Kidney glomerular epithelial cell (primary cell): ENCODE data around the gene ZBTB48.

Experiments
- DNase-seq: peaks from one replicate; lab custom pipeline; 2025; lab: John Stamatoyannopoulos, UW

Gene ZBTB48

DNA sequence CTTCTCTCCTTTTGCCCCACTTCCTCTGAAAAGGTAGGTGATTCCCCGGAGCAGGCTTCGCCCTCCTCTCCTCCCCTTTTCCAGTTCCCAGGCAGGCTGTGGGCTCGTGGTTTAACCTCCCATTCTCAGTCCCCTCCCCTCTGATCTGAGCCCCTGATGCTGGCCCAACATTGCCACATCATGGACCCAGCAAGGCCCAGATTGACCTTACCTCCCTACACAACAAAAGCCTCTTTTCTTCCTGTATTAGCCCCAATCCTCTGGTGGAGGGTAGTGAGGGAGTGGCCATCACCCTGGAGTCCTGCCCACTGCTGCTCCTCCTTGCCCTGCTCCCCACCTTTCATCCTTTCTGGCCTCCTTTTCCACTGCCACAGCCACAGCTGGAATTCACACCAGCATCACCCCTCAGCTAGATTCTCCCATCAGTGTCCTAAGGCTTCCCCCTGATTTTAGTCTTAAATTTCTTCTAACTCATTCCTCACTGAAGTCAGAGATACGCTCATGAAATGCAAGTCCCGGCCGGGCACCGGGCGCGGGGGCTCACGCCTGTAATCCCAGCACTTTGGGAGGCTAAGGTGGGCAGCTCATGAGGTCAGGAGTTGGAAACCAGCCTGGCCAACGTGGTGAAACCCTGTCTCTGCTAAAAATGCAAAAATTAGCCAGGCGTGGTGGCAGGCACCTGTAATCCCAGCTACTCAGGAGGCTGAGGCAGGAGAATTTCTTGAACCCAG is 7.0 kb upstream of the ZBTB48 start:
- no peak for DNase-seq

DNA sequence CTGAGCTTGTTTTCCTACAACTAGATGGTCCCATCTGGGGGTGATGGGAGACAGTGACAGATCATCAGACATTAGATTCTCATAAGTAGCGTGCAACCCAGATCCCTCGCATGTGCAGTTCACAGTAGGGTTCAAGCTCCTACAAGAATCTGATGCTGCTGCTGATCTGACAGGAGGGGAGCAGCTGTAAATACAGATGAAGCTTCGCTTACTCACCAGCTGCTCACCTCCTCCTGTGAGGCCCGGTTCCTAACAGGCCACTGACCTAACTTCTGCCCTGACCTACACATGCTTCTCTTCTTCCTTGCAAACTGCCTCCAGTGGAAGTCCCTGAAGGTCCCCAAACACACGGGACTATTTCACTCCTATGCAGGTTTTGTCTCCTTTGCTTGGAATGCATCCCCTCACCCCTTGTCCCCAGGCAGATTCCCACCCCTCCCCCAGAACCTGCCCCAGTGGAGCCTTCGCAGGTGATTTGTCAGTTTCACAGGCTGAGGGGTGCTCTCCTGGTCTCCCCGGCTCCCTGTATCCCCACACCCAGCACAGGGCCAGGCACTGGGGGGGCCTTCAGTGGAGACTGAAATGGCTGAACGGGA is 5.7 kb upstream of the ZBTB48 start:
- DNase-seq = no peak

DNA sequence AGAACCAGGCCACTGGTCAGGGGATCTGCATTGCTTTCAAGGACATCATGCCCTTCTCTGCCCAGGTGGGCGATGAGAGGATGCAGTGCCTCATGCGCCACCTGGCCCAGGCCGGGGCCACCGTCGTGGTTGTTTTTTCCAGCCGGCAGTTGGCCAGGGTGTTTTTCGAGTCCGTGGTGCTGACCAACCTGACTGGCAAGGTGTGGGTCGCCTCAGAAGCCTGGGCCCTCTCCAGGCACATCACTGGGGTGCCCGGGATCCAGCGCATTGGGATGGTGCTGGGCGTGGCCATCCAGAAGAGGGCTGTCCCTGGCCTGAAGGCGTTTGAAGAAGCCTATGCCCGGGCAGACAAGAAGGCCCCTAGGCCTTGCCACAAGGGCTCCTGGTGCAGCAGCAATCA is 5.0 kb upstream of the ZBTB48 start:
- DNase-seq = no peak

DNA sequence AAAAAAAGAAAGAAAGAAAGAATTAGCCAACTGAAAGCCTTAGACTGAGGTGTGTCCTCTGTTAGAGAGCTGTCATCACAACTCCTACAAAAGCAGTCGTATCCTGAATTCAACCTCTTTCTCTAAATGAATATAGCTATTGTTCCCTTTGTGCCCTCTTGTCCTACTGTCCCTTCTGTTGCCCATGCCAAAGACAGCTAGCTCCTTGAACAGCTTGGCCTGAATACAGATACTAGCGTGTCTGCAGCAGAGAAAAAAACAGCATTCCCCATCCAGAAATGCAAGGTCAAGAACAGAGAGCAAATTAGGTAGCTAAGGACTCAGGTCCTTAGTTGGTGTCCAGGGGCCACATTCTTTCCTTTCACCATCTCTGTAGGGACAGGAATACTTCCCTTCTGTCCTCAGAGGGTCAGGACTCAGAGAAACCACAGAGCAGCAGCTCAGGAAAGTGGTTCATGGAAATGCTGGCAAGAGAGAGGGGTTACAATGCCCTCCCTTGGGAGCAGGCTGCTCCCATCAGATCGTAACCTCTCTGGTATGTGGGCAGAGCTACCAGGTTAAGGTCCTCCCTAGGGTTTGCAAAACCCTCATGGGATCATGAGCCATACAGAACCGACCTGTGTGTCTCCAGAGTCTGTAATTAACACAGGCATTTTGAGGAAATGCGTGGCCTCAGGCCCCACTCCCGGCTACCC is 1.8 kb upstream of the ZBTB48 start:
- DNase-seq = no peak

- DNase-seq = no peak
Observed at GRCh38 chr1:6578624-6579373, 995 bp upstream of the ZBTB48 start.

- no peak for DNase-seq
Observed at GRCh38 chr1:6580119-6580592, 362 bp downstream of the ZBTB48 start.

- DNase-seq = no peak
Observed at GRCh38 chr1:6580593-6581409, 1.0 kb downstream of the ZBTB48 start.

DNA sequence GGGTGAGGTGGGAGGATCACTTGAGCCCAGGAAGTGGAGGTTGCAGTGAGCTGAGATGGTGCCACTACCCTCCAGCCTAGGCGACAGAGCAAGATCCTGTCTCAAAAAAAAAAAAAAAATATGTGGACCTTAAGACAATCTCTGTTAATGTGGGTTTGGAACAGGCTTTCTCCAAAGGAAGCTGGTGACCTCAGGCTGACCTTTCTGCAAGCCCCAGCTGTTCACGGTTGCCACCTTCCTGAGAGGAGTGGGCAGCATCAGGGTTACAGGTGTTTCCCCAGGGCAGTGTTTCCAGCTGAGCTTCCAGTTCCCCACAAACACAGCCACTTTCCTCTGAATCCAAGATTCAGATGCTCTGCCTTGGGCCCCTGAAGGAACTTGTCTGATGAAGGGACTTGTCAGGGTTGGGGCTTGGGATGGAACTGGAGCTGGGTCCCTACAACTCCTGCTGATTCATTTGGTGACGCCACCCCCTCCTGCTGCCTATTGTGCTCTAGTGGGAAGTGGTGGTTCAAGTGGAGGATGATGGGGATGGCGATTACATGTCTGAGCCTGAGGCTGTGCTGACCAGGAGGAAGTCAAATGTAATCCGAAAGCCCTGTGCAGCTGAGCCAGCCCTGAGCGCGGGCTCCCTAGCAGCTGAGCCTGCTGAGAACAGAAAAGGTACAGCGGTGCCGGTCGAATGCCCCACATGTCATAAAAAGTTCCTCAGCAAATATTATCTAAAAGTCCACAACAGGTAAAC is 1.9 kb downstream of the ZBTB48 start:
- no peak for DNase-seq

GRCh38 chr1:6582370-6582769 is 2.6 kb downstream of the ZBTB48 start:
- DNase-seq = no peak

GRCh38 chr1:6584126-6585080 is 4.6 kb downstream of the ZBTB48 start:
- no peak for DNase-seq

- DNase-seq = no peak
Observed at GRCh38 chr1:6585081-6585722, 5.4 kb downstream of the ZBTB48 start.

DNA sequence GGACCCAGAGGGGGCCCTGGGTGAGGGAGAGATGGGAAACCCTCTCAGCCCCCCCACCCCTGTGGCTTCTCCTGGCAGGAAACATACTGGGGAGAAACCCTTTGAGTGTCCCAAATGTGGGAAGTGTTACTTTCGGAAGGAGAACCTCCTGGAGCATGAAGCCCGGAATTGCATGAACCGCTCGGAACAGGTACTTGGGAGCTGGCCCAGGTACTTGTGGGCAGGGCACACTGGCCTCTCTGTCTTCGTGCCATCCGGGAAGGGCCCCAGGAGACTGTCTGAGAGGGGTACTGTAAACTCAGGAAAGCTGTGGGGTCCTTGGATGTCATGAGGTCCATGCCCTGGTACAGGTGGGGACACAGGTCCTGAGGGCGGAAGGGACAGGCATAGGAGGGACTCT is 6.0 kb downstream of the ZBTB48 start:
- DNase-seq = no peak

GRCh38 chr1:6586404-6586816 is 6.6 kb downstream of the ZBTB48 start:
- no peak for DNase-seq

DNA sequence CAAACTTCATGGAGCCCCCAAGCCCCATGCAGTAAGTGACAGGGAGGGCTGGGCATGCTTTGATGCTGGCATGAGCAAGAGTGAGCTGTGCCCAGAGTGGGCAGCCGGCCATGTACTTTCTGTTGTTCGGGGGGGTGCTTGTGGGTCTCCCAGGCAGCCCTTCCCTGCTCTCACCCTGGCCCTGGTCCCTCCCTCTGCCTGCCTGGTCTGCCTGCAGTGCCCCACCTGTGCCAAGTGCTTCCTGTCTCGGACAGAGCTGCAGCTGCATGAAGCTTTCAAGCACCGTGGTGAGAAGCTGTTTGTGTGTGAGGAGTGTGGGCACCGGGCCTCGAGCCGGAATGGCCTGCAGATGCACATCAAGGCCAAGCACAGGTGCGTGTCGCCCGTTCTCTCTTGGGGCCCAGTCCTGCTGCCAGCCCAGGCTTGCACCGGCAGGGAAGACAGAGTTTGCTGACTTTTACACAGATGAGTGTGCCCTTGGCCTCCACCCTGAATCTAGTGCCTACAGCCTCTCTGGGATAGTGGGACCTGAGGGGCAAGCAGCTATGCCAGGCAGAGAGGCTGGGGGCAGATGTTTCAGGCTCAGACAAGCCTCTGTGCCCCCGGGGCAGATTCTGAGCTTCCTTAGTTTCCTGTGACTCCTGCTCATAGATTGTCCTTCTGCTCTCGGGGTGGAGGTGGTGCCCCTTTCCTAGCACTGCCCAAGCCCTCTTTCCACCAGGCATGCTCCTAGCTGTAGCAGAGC is 7.6 kb downstream of the ZBTB48 start:
- no peak for DNase-seq

GRCh38 chr1:6588128-6588892 is 8.5 kb downstream of the ZBTB48 start:
- no peak for DNase-seq

- no peak for DNase-seq
Observed at GRCh38 chr1:6588893-6589520, 9.2 kb downstream of the ZBTB48 start.

- DNase-seq = no peak
Observed at GRCh38 chr1:6590046-6590445, 10.3 kb downstream of the ZBTB48 start.
